OCI-M2 (cell line): ENCODE measurements around the gene PRF1.
"Not testable (repeated sequence)": the region's sequence is repeated elsewhere in the genome, so short reads cannot be mapped to it uniquely, and the experiment has no call there.

Experiments used
- DNase-seq: peaks from one replicate; lab custom pipeline; 2025; ENCODE audit not compliant: unreplicated experiment; lab: John Stamatoyannopoulos, UW

PRF1 gene

GRCh38 chr10:70617798-70618568 lies 15.4 kb upstream of the PRF1 start:
- no peak for DNase-seq

GRCh38 chr10:70616761-70617160 lies 14.2 kb upstream of the PRF1 start:
- DNase-seq = no peak

- DNase-seq = no peak
Observed at GRCh38 chr10:70615784-70616522, 13.4 kb upstream of the PRF1 start.

- no peak for DNase-seq
Observed at GRCh38 chr10:70615211-70615610, 12.7 kb upstream of the PRF1 start.

GRCh38 chr10:70614364-70614763 lies 11.8 kb upstream of the PRF1 start:
- not testable (repeated sequence) for DNase-seq

GRCh38 chr10:70613941-70614340 lies 11.4 kb upstream of the PRF1 start:
- DNase-seq = no peak

GRCh38 chr10:70607936-70608335 lies 5.4 kb upstream of the PRF1 start:
- no peak for DNase-seq

- no peak for DNase-seq
Observed at GRCh38 chr10:70605161-70605560, 2.6 kb upstream of the PRF1 start.

- no peak for DNase-seq
Observed at GRCh38 chr10:70604106-70604505, 1.6 kb upstream of the PRF1 start.

GRCh38 chr10:70603449-70603801 lies 884 bp upstream of the PRF1 start:
- no peak for DNase-seq

- DNase-seq = no peak
Observed at GRCh38 chr10:70601746-70602145, 795 bp downstream of the PRF1 start.

GRCh38 chr10:70600512-70601395 lies 1.8 kb downstream of the PRF1 start:
- no peak for DNase-seq

- no peak for DNase-seq
Observed at GRCh38 chr10:70599791-70600190, 2.8 kb downstream of the PRF1 start.

GRCh38 chr10:70599319-70599718 lies 3.2 kb downstream of the PRF1 start:
- no peak for DNase-seq

- DNase-seq = no peak
Observed at GRCh38 chr10:70598857-70599295, 3.7 kb downstream of the PRF1 start.

- DNase-seq = no peak
Observed at GRCh38 chr10:70597856-70598815, 4.4 kb downstream of the PRF1 start.

GRCh38 chr10:70596860-70597809 lies 5.4 kb downstream of the PRF1 start:
- no peak for DNase-seq

- no peak for DNase-seq
Observed at GRCh38 chr10:70596110-70596798, 6.3 kb downstream of the PRF1 start.

GRCh38 chr10:70595566-70596016 lies 7.0 kb downstream of the PRF1 start:
- DNase-seq = no peak
